Raji (cell line): ENCODE results near the gene PRKAG2.

ENCODE experiments used
- POLR2A ChIP-seq: IDR thresholded peaks from 2 replicates; pipeline ENCODE4 v1.6.1; 2011; ENCODE audit warnings: low read depth, low read length, control low read depth; ENCODE audit not compliant: insufficient read depth

PRKAG2 gene

GRCh38 chr7:151706277-151707104, 170.4 kb downstream of the PRKAG2 start:
- no peak for TF ChIP-seq POLR2A

GRCh38 chr7:151705636-151706276, 171.2 kb downstream of the PRKAG2 start:
- no peak for TF ChIP-seq POLR2A

DNA sequence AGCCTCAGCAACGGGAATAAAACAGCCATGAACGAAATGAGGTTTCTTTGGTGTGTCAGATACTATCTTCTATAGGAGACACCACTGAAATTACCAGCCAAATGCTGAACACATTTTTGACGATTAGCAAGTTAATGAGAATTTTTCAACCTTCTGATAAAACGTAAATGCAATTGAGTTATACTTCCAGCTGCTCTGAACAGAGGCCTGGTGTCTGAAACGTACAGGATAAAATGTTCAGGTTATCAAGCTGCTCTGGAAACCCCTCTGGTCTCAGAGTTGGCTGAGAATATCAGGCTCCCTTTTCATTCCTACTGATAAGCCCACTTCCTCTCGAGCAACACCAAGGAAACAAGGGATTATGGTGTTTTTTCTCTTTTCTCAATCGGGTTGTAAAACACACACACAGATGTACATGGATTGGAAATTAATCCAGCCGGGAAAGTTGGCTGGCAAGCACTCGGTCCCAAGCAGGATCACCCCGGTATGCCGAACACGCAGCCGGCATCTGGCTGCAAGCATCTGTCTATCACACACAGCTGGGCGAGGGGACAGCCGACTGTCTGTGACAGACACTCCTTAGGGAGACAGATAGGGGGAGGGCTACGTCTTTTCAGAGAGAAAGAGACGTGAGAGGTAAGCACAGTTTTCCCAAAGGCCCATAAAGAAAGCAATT, 171.8 kb downstream of the PRKAG2 start:
- TF ChIP-seq POLR2A = no peak

- no peak for TF ChIP-seq POLR2A
Measured at GRCh38 chr7:151704299-151704959, 172.5 kb downstream of the PRKAG2 start.

DNA sequence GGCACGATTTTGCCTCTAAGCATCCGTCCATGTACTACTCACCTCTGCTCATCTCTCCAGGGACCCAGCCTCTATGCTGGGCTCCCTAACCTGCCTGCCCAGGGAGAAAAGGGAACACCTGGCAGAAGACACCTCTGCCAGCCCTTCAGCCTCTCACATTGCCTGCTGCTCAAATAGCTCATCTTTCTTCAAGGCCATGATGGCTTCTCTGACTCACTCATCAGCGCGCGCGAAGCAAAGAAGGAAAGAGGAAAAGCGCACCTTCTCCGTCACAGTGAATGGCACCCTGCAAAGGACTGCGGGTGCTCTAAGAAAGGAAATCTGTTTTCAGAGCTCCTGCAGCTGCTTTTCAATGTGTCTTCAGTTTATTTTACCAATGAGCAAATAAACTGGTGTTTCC, 174.0 kb downstream of the PRKAG2 start:
- no peak for TF ChIP-seq POLR2A

- no peak for TF ChIP-seq POLR2A
Measured at GRCh38 chr7:151700586-151701165, 176.2 kb downstream of the PRKAG2 start.

- TF ChIP-seq POLR2A = no peak
Measured at GRCh38 chr7:151699928-151700319, 177.0 kb downstream of the PRKAG2 start.

DNA sequence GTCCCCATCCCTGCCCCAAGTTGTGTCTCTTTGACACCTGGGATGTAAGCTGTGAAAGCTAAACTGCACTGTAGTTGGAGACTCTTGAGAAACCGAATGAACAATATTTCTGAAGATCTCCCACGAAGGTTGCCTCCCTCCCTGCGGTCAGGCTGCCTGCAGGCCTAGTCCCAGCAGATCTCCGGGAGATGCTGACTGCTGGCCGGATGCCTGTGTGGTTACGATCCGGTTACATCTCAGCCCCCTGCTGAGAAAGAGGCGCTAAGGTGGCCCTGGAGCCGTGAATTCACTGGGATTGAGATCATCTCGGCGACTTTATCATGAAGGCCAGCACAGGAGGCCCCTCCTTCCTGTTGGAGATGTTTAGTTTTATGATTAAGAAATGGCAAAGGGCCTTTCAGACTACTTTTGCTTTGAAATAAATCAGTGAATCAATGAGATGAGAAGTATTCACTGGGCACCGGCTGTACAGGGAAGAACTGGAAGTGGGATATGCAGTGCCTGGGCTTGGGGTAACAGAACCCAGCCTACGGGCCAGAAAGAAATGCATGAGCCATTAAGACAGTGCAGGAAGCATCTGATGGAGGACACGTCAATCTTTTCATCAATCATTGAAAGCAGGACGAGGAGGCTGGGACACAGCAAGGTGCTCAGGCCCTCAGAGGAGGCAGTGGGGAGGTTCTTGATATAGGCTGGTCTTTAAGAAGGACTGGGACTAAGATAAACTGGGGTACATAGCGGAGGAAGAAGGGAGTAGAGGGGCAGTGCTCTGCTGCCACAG, 177.6 kb downstream of the PRKAG2 start:
- no peak for TF ChIP-seq POLR2A

- no peak for TF ChIP-seq POLR2A
Measured at GRCh38 chr7:151697942-151698341, 179.0 kb downstream of the PRKAG2 start.

DNA sequence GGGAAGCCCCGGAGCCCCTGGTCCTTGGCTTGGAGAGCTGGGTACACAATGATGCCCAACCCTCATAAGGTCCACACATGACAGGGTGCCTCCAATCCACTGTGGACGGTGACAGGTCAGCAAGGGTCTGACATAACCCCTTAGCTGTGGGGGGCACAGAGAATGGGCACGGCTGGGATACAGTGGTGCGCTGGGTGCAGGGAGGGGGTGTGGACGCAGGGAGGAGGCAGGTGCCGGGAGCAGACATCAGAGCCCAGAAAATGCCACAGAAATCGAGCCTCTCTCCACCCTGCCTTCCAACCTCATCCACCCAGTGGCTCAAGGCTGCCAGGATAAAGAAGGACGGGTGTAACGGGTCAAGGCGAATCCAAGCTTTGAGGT, 179.4 kb downstream of the PRKAG2 start:
- TF ChIP-seq POLR2A = no peak

GRCh38 chr7:151696721-151697514, 180.0 kb downstream of the PRKAG2 start:
- TF ChIP-seq POLR2A = no peak

GRCh38 chr7:151695951-151696541, 180.9 kb downstream of the PRKAG2 start:
- TF ChIP-seq POLR2A = no peak

GRCh38 chr7:151694828-151695580, 181.9 kb downstream of the PRKAG2 start:
- no peak for TF ChIP-seq POLR2A

DNA sequence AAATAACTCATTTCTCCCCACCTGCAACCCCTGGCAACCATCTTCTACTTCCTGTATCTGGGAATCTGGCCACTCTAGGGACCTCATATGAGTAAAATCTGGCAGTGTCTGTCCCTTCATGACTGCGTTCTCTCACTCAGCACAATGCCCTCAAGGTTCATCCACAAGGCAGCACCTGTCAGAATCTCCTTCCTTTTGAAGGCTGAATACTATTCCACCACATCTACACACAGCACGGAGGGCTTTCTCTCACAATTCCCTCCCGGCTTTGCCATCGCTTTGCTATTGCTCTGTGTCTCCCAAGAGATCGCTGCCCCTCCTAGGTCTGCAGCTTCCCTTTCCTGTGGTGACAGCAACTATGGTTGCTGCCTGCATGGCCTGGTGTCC, 182.5 kb downstream of the PRKAG2 start:
- no peak for TF ChIP-seq POLR2A
